HTERT RPE-1 (cell line): ENCODE measurements around the gene TPM1.

Experiments
- in situ Hi-C: fragments of 300-500 bp; cut with MboI; formaldehyde crosslinking; loops from 4 replicates; pipeline ENCODE4 v1.14.3; 2020; ENCODE audit warnings: low sequenced_read_pairs

Gene TPM1

GRCh38 chr15:63015618-63016017 lies 26.9 kb upstream of the TPM1 start:
- in situ Hi-C loops: no loop called here

GRCh38 chr15:63016234-63016633 lies 26.3 kb upstream of the TPM1 start:
- in situ Hi-C loops: no loop called here

- in situ Hi-C loops: no loop called here
These were observed 23.9 kb upstream of the TPM1 start for GRCh38 chr15:63018639-63019038.

- in situ Hi-C loops: no loop called here
These were observed 22.9 kb upstream of the TPM1 start for GRCh38 chr15:63019511-63020109.

- in situ Hi-C loops: no loop called here
These were observed 22.4 kb upstream of the TPM1 start for GRCh38 chr15:63020128-63020527.

GRCh38 chr15:63020759-63021430 lies 21.7 kb upstream of the TPM1 start:
- in situ Hi-C loops: no loop called here

- in situ Hi-C loops: no loop called here
These were observed 20.4 kb upstream of the TPM1 start for GRCh38 chr15:63022181-63022580.

- in situ Hi-C loops: no loop called here
These were observed 19.9 kb upstream of the TPM1 start for GRCh38 chr15:63022663-63023062.

GRCh38 chr15:63023351-63023945 lies 19.1 kb upstream of the TPM1 start:
- in situ Hi-C loops: no loop called here

GRCh38 chr15:63025460-63025859 lies 17.1 kb upstream of the TPM1 start:
- in situ Hi-C loops: no loop called here

- in situ Hi-C loops: no loop called here
These were observed 14.9 kb upstream of the TPM1 start for GRCh38 chr15:63027646-63028045.

GRCh38 chr15:63028442-63029110 lies 14.0 kb upstream of the TPM1 start:
- in situ Hi-C loops: no loop called here

GRCh38 chr15:63029676-63030075 lies 12.9 kb upstream of the TPM1 start:
- in situ Hi-C loops: no loop called here

- in situ Hi-C loops: no loop called here
These were observed 12.4 kb upstream of the TPM1 start for GRCh38 chr15:63030101-63030551.

GRCh38 chr15:63034578-63034977 lies 8.0 kb upstream of the TPM1 start:
- in situ Hi-C loops: no loop called here

- in situ Hi-C loops: no loop called here
These were observed 7.3 kb upstream of the TPM1 start for GRCh38 chr15:63035253-63035652.

- in situ Hi-C loops: no loop called here
These were observed 6.6 kb upstream of the TPM1 start for GRCh38 chr15:63035977-63036376.

GRCh38 chr15:63037976-63038720 lies 4.4 kb upstream of the TPM1 start:
- in situ Hi-C loops: no loop called here

GRCh38 chr15:63038926-63039673 lies 3.4 kb upstream of the TPM1 start:
- in situ Hi-C loops: no loop called here

- in situ Hi-C loops: no loop called here
These were observed 2.7 kb upstream of the TPM1 start for GRCh38 chr15:63039811-63040210.
